ENCODE data around the gene JAKMIP3.

The JAKMIP3 gene

DNA sequence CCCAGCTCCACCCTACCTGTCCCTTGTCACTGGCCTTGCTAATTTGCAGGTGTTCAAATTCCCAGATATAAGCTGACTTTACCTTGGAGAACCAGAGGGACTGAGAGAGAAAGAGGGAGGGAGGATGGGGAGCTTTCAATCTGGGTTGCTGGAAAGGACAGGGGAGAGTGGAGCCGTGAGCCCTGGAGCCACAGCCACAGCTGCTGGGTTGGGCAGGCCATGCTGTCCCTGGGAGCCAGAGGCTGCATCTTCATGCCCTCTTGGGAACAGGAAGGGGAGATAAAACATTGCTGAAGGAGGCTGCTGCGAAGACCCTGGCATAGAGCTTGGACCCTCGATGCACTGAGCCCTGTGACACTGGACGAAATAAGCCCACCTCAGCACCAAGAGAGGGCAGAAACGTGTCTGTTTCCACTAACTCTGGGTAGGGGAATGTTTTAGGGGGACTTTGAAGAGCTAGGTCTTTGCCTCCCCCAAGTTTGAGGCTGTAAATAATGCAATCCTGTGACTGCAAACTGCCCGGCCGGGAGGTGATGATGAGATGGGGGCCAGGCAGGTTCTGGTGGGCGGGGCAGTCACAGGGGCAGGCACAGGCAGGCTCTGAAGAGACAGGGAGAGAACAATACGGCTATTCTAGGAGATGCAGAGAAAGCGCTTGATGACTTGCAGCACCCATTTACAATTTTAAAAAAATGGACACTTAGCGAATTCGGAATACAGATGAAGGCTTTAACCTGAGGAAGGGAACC is 5.8 kb upstream of the JAKMIP3 start:
- H3K9ac ChIP-seq (ENCODE audit: low read length): no peak overlapping the region
- peaks cover 19% of the 10 kb centered on the region for H3K27me3 ChIP-seq (replicated peaks; ENCODE audit: control insufficient read depth, insufficient read depth, low read length)
- no peaks in the 10 kb centered on the region for H3K4me1 ChIP-seq (ENCODE audit: control insufficient read depth, insufficient read depth, low read length)
- H3K9me3 ChIP-seq (ENCODE audit: control insufficient read depth, low read length): no peaks in the 10 kb centered on the region
- H3K4me3 ChIP-seq (ENCODE audit: low read length): no peak overlapping the region
- no peak for DNase-seq (ENCODE audit: low read depth)
- no peaks in the 10 kb centered on the region for H3K36me3 ChIP-seq (ENCODE audit: control insufficient read depth, insufficient read depth, low read length, severe bottlenecking)

DNA sequence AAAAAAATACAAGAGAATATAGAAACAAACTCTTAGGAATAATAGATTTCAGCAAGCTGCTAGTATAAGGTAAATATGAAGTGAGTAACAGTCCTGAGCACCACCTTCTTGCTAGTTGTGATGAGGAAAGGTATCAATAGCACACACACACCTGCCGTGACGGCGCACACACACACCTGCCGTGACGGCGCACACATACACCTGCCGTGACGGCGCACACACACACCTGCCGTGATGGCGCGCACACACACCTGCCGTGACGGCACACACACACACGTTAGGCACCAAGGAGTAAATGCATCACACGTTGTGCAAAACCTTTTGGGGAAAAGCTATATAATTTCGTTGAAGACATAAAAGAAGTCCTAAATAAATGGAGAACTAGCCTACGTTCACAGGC is 4.7 kb upstream of the JAKMIP3 start:
- Histone ChIP-seq H3K4me1 (ENCODE audit: control insufficient read depth, insufficient read depth, low read length) (peaks cover 4% of the 10 kb centered on the region), H3K27me3 (replicated peaks; ENCODE audit: control insufficient read depth, insufficient read depth, low read length) (peaks cover 13% of the 10 kb centered on the region), H3K9me3 (ENCODE audit: control insufficient read depth, low read length) (no peaks in the 10 kb centered on the region), H3K36me3 (ENCODE audit: control insufficient read depth, insufficient read depth, low read length, severe bottlenecking) (no peaks in the 10 kb centered on the region), H3K9ac (ENCODE audit: low read length) (no peak overlapping the region), H3K4me3 (ENCODE audit: low read length) (no peak overlapping the region)
- DNase-seq (ENCODE audit: low read depth): no peak

DNA sequence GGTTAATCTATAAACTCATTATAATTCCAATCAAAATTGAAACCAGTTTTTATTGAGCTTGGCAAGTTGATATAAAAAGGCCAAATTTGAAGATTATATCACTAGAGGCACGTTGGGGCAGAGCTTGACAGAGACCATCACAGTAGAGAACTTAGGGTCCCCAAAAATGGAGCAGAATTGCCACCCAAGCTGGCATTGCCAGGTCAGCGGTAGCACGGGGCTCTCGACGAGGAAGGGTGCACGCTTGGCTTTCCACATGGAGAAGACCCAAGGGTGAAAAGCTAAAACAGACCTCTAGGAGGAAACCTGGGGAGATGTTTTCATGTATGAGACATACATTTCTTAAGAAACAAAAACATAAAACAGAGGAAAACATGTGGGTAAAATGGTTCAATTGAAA is 4.3 kb upstream of the JAKMIP3 start:
- H3K9me3 ChIP-seq (ENCODE audit: control insufficient read depth, low read length): no peaks in the 10 kb centered on the region
- no peaks in the 10 kb centered on the region for H3K36me3 ChIP-seq (ENCODE audit: control insufficient read depth, insufficient read depth, low read length, severe bottlenecking)
- H3K4me1 ChIP-seq (ENCODE audit: control insufficient read depth, insufficient read depth, low read length): peaks cover 4% of the 10 kb centered on the region
- peaks cover 13% of the 10 kb centered on the region for H3K27me3 ChIP-seq (replicated peaks; ENCODE audit: control insufficient read depth, insufficient read depth, low read length)
- no peak for DNase-seq (ENCODE audit: low read depth)
- no peak overlapping the region for H3K4me3 ChIP-seq (ENCODE audit: low read length)
- H3K9ac ChIP-seq (ENCODE audit: low read length): no peak overlapping the region

DNA sequence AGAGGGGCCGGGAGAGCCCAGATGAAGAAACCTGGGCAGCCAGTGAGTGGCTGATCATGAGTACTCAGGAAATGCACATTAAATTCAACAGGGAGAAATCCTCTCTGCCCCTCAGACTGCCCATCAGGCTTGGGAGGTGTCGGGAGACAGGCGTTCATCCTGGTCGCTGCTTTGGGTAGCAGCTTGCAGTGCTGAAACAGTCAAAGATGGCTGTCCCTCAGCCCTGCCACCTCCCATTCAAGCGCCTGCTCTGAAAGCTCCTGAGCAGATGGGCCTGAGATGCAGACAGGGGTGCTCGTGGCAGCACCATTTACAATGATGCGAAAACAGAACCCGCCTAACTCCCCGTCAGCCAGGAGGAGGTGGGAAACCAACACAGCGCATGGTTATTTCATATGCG is 3.6 kb upstream of the JAKMIP3 start:
- Histone ChIP-seq H3K4me3 (ENCODE audit: low read length) (no peak overlapping the region), H3K9ac (ENCODE audit: low read length) (no peak overlapping the region), H3K4me1 (ENCODE audit: control insufficient read depth, insufficient read depth, low read length) (peaks cover 4% of the 10 kb centered on the region), H3K36me3 (ENCODE audit: control insufficient read depth, insufficient read depth, low read length, severe bottlenecking) (no peaks in the 10 kb centered on the region), H3K27me3 (replicated peaks; ENCODE audit: control insufficient read depth, insufficient read depth, low read length) (peaks cover 13% of the 10 kb centered on the region), H3K9me3 (ENCODE audit: control insufficient read depth, low read length) (no peaks in the 10 kb centered on the region)
- DNase-seq (ENCODE audit: low read depth): no peak

DNA sequence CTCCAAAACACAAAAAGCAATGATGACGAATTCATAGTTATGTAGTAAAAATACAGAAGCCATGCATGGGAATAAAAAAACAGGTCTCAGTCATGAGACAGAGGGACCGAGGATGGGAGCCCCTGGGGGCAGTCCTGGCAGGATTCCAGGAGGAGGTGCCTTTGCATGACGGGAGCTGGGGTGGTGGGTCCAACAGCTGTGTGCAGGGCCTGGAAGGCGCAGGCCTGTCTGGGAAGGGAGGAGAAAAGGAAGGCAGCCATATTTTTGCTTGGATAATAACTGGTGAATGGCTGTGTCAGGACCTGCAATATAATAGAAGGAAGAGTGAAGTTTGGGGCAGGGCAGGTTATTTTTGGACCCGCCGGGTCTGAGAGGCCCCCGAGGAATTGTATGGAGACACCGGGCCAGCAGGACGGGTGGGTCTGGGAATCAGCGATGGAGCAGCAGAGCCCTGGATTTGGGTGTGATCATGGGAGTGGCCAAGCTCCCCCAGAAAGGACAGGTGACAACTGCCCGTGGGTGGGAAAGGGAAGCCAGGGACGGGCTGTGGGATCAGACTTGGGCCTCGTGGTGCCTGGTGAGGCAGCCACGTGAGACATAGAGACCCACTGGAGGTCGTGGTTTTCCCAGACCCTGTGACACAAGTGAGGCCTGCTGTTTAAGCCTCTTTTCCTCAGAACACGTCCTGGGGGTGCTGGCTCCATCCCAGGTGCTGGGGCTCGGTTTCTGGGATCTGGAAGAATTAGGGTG is 2.9 kb upstream of the JAKMIP3 start:
- DNase-seq (ENCODE audit: low read depth): no peak
- H3K27me3 ChIP-seq (replicated peaks; ENCODE audit: control insufficient read depth, insufficient read depth, low read length): peaks cover 13% of the 10 kb centered on the region
- H3K4me1 ChIP-seq (ENCODE audit: control insufficient read depth, insufficient read depth, low read length): peaks cover 4% of the 10 kb centered on the region

DNA sequence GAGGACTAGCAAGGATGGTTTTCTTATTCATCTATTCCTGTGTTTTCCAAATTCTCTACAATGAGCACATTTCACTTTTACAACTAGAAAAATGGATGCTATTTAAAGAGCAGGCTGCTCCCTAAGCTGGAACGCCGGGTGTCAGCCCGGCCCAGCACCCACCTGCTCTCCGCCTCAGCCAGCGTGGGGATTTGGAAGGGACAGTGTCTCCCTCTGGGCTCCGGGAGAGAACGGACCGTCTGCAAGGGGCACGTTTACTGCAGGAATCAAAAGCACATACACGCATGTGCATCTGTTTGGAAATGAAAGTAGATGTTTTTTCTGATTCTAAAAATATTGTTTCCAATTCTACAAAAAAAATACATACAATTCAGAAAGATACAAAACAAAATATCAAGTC is 2.3 kb upstream of the JAKMIP3 start:
- Histone ChIP-seq H3K27me3 (replicated peaks; ENCODE audit: control insufficient read depth, insufficient read depth, low read length) (peaks cover 13% of the 10 kb centered on the region), H3K36me3 (ENCODE audit: control insufficient read depth, insufficient read depth, low read length, severe bottlenecking) (no peaks in the 10 kb centered on the region), H3K9ac (ENCODE audit: low read length) (no peak overlapping the region), H3K4me3 (ENCODE audit: low read length) (no peak overlapping the region), H3K4me1 (ENCODE audit: control insufficient read depth, insufficient read depth, low read length) (peaks cover 4% of the 10 kb centered on the region), H3K9me3 (ENCODE audit: control insufficient read depth, low read length) (no peaks in the 10 kb centered on the region)
- DNase-seq (ENCODE audit: low read depth): no peak

More for the DNA sequence above, 2.9 kb upstream of the JAKMIP3 start:
- no peaks in the 10 kb centered on the region for H3K36me3 ChIP-seq (ENCODE audit: control insufficient read depth, insufficient read depth, low read length, severe bottlenecking)
- H3K9ac ChIP-seq (ENCODE audit: low read length): no peak overlapping the region
- H3K9me3 ChIP-seq (ENCODE audit: control insufficient read depth, low read length): no peaks in the 10 kb centered on the region
- H3K4me3 ChIP-seq (ENCODE audit: low read length): no peak overlapping the region

DNA sequence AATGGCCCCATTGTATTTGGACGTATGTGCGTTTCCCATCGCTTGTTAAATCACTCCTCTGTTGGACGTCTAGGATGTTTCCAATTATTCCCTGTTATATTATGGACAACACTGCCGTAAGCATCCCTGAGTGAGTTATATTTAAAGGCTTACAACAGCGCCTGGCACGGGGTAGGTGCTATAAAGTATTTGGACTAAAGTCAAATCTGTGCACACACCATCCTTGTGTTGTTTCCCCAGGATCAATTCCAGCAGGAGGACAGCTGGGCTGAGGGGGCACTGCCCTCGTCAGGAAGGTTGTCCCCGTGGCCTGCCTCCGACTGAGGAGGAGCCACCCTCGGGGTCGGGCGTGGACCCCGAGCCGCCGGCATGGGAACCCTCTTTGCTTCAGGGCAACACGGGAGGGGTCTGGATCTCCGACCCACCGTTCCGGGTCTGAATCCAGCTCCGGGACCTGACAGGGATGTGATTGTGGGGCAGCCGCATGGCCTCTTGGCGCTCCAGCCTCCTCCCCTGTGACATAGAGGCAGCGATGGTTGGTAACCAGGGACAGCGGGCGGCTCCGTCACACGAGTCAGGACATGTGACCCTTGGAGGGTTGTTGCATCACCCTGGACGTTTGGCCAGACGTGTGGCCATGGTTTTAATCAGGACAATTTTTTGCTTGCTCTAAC is 1.5 kb upstream of the JAKMIP3 start:
- H3K36me3 ChIP-seq (ENCODE audit: control insufficient read depth, insufficient read depth, low read length, severe bottlenecking): no peaks in the 10 kb centered on the region
- peaks cover 13% of the 10 kb centered on the region for H3K27me3 ChIP-seq (replicated peaks; ENCODE audit: control insufficient read depth, insufficient read depth, low read length)
- DNase-seq (ENCODE audit: low read depth): no peak
- H3K4me3 ChIP-seq (ENCODE audit: low read length): no peak overlapping the region
- H3K9ac ChIP-seq (ENCODE audit: low read length): no peak overlapping the region
- H3K9me3 ChIP-seq (ENCODE audit: control insufficient read depth, low read length): no peaks in the 10 kb centered on the region
- peaks cover 4% of the 10 kb centered on the region for H3K4me1 ChIP-seq (ENCODE audit: control insufficient read depth, insufficient read depth, low read length)

DNA sequence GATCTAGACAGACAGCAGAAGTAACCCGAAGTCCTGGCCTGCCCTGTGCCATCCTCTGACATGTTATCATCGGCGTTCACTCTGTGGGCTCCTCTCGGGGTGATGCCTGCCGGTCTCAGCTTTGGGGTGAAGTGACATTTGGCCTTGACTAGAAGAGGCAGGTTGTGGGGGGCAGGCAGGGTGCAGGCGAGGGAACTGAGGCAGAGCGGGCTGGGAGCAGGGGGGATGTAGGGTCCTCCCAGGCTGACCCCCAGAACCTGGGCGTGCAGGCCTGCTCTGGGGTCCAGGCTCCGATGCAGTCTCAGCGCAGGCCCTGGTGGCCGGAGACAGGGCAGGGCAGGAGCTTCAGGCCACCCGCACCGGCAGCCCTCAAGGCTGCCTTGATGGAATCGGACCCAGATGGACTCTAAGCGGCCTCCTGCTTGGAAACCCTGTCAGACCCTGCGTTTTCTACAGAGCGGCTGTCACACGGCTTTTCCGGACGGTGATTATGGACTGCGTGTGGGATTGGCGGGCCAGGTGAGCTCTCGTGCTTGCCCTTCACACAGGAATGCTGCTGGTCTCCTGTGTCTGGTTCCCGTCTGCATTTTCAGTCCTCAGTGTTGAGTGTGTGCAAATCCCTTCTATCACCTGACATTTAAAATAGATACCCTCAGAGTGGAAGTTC is 842 bp upstream of the JAKMIP3 start:
- H3K4me3 ChIP-seq (ENCODE audit: low read length): peak overlapping the region; percentile 82
- no peaks in the 10 kb centered on the region for H3K36me3 ChIP-seq (ENCODE audit: control insufficient read depth, insufficient read depth, low read length, severe bottlenecking)
- H3K9ac ChIP-seq (ENCODE audit: low read length): peak overlapping the region; percentile 80
- no peaks in the 10 kb centered on the region for H3K9me3 ChIP-seq (ENCODE audit: control insufficient read depth, low read length)
- no peak for DNase-seq (ENCODE audit: low read depth)
- H3K27me3 ChIP-seq (replicated peaks; ENCODE audit: control insufficient read depth, insufficient read depth, low read length): peaks cover 12% of the 10 kb centered on the region
- H3K4me1 ChIP-seq (ENCODE audit: control insufficient read depth, insufficient read depth, low read length): peaks cover 4% of the 10 kb centered on the region

DNA sequence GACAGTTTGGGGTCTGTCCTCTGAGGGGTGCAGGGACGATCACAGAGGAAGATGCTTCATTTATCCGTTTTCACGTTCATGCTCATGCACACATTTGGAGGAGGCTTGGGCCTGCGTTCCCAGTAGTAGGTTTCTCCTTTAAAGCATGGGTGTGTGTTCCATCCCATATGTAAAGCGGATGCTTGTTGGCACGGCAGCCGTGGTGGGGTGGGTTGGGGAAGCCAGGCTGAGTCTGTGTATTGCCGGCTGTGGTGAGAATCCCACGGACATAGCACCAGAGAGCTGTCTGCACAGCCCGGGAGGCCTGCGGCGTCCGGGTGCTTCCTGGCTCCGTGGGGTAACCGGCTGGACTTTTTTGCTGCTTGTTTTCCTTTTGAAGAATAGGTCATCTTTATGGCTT is 440 bp downstream of the JAKMIP3 start:
- Histone ChIP-seq H3K9me3 (ENCODE audit: control insufficient read depth, low read length) (no peaks in the 10 kb centered on the region), H3K4me1 (ENCODE audit: control insufficient read depth, insufficient read depth, low read length) (peaks cover 4% of the 10 kb centered on the region), H3K36me3 (ENCODE audit: control insufficient read depth, insufficient read depth, low read length, severe bottlenecking) (no peaks in the 10 kb centered on the region), H3K4me3 (ENCODE audit: low read length) (peak overlapping the region; percentile 82), H3K27me3 (replicated peaks; ENCODE audit: control insufficient read depth, insufficient read depth, low read length) (peaks cover 9% of the 10 kb centered on the region), H3K9ac (ENCODE audit: low read length) (peak overlapping the region; percentile 80)
- peak; percentile 47 for DNase-seq (ENCODE audit: low read depth)

DNA sequence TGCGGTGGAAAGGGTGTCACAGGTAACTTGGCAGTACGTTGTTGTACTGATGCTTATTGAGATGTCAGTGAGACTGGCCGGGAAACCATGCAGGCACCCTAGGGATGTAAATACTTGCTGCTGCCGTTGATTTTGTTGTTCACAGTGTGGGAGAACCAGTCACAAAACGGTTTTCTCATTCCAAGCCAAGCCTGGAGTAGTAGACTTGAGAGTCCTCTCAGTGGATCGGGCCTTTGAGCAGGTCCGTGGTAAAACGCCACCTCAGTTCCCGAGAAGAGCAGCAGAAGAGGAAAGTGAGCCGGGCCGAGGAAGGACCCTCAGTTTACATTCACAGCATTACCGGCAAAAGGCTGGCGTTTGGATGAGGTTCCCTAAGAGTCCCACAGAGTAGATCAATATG is 1.1 kb downstream of the JAKMIP3 start:
- no peak for DNase-seq (ENCODE audit: low read depth)
- peak overlapping the region; percentile 82 for H3K4me3 ChIP-seq (ENCODE audit: low read length)
- peaks cover 4% of the 10 kb centered on the region for H3K4me1 ChIP-seq (ENCODE audit: control insufficient read depth, insufficient read depth, low read length)
- H3K36me3 ChIP-seq (ENCODE audit: control insufficient read depth, insufficient read depth, low read length, severe bottlenecking): no peaks in the 10 kb centered on the region
- H3K9me3 ChIP-seq (ENCODE audit: control insufficient read depth, low read length): peaks cover 2% of the 10 kb centered on the region
- peak overlapping the region; percentile 80 for H3K9ac ChIP-seq (ENCODE audit: low read length)
- peaks cover 5% of the 10 kb centered on the region for H3K27me3 ChIP-seq (replicated peaks; ENCODE audit: control insufficient read depth, insufficient read depth, low read length)
